Liver (tissue), 9 donors: ENCODE results near the gene ENTPD6. TPM values are rescaled to one million over a fixed set of nuclear protein-coding genes. Genes with fewer than 3 reads are reported as not detected.
"Not testable (repeated sequence)": the region's sequence is repeated elsewhere in the genome, so short reads cannot be mapped to it uniquely, and the experiment has no call there.

Experiments used
- DNase-seq: peaks from one replicate; pipeline ENCODE4 v3.0.0-alpha.2; 2017; ENCODE audit warnings: low spot score
- H3K27ac ChIP-seq, 2 donors: one replicate each; pipeline ENCODE4 v1.7.0; 2013; ENCODE audit warnings: inconsistent platforms in 2 of 2, low read length in 2 of 2, control low read depth in 1 of 2, low read depth in 1 of 2, mild to moderate bottlenecking in 1 of 2
- H3K27me3 ChIP-seq, 4 donors: one replicate each; pipeline versions ENCODE4 v1.6.1 to v1.7.0; 2013; ENCODE audit warnings: low read length in 3 of 4, inconsistent platforms in 1 of 4, mild to moderate bottlenecking in 1 of 4, moderate library complexity in 1 of 4; ENCODE audit not compliant: control insufficient read depth in 4 of 4, insufficient read depth in 4 of 4
- H3K36me3 ChIP-seq, 4 donors: one replicate each; pipeline versions ENCODE4 v1.6.1 to v1.7.0; 2013; ENCODE audit warnings: low read length in 3 of 4, mild to moderate bottlenecking in 3 of 4, low read depth in 1 of 4, moderate library complexity in 1 of 4; ENCODE audit not compliant: control insufficient read depth in 4 of 4, insufficient read depth in 3 of 4
- H3K4me1 ChIP-seq, 4 donors: one replicate each; pipeline versions ENCODE4 v1.6.1 to v1.7.0; 2013; ENCODE audit warnings: low read length in 3 of 4, mild to moderate bottlenecking in 3 of 4, moderate library complexity in 1 of 4; ENCODE audit not compliant: control insufficient read depth in 4 of 4, insufficient read depth in 4 of 4
- H3K4me3 ChIP-seq, 3 donors: one replicate each; pipeline versions ENCODE4 v1.6.1 to v1.7.0; 2013; ENCODE audit warnings: low read length in 3 of 3, control low read depth in 1 of 3, low read depth in 1 of 3, mild to moderate bottlenecking in 1 of 3
- H3K9ac ChIP-seq, 2 donors: one replicate each; pipeline ENCODE4 v1.7.0; 2013; ENCODE audit warnings: low read length in 2 of 2, mild to moderate bottlenecking in 2 of 2, moderate library complexity in 2 of 2, control low read depth in 1 of 2, low read depth in 1 of 2
- H3K9me3 ChIP-seq, 4 donors: one replicate each; pipeline versions ENCODE4 v1.6.1 to v1.7.0; 2013; ENCODE audit warnings: low read length in 3 of 4; ENCODE audit not compliant: control insufficient read depth in 4 of 4
- ATF3 ChIP-seq: IDR thresholded peaks from 2 replicates; pipeline ENCODE4 v1.6.1; 2016; ENCODE audit warnings: antibody characterized with exemption
- CTCF ChIP-seq: fragments of 150-350 bp; IDR thresholded peaks from 2 replicates; pipeline ENCODE4 v1.5.1; 2017; ENCODE audit warnings: improper control_type of control experiment, low read depth, low read length; ENCODE audit not compliant: missing input control
- EGR1 ChIP-seq, 2 donors: IDR thresholded peaks; 2 replicates each; pipeline ENCODE4 v1.6.1; 2016 to 2018; ENCODE audit warnings: antibody characterized with exemption in 2 of 2, low read depth in 2 of 2
- FOXA1 ChIP-seq: IDR thresholded peaks from 2 replicates; pipeline ENCODE4 v1.6.1; 2016; ENCODE audit warnings: antibody characterized with exemption
- FOXA2 ChIP-seq: IDR thresholded peaks from 2 replicates; pipeline ENCODE4 v1.6.1; 2016; ENCODE audit warnings: antibody characterized with exemption
- GABPA ChIP-seq, 2 donors: IDR thresholded peaks in 1 of 2; conservative IDR thresholded peaks in 1 of 2; 2 replicates each; pipeline ENCODE4 v1.6.1; 2016; ENCODE audit warnings: antibody characterized with exemption in 2 of 2, mild to moderate bottlenecking in 1 of 2, moderate library complexity in 1 of 2
- HNF4A ChIP-seq, 2 donors: conservative IDR thresholded peaks; 2 replicates each; pipeline ENCODE4 v1.6.1; 2016; ENCODE audit warnings: antibody characterized with exemption in 2 of 2, mild to moderate bottlenecking in 2 of 2
- HNF4G ChIP-seq: IDR thresholded peaks from 2 replicates; pipeline ENCODE4 v1.6.1; 2016; ENCODE audit warnings: antibody characterized with exemption
- JUND ChIP-seq, 2 donors: IDR thresholded peaks; 2 replicates each; pipeline ENCODE4 v1.6.1; 2016; ENCODE audit warnings: antibody characterized with exemption in 2 of 2
- MAX ChIP-seq: IDR thresholded peaks from 2 replicates; pipeline ENCODE4 v1.6.1; 2016; ENCODE audit warnings: antibody characterized with exemption
- NR2F2 ChIP-seq: IDR thresholded peaks from 2 replicates; pipeline ENCODE4 v1.6.1; 2016; ENCODE audit warnings: antibody characterized with exemption
- RAD21 ChIP-seq, 2 donors: IDR thresholded peaks; 2 replicates each; pipeline ENCODE4 v1.6.1; 2016; ENCODE audit warnings: antibody characterized with exemption in 2 of 2, mild to moderate bottlenecking in 2 of 2
- REST ChIP-seq: IDR thresholded peaks from 2 replicates; pipeline ENCODE4 v1.6.1; 2016; ENCODE audit warnings: antibody characterized with exemption, mild to moderate bottlenecking
- RXRA ChIP-seq, 2 donors: IDR thresholded peaks; 2 replicates each; pipeline ENCODE4 v1.6.1; 2017 to 2018; ENCODE audit warnings: antibody characterized with exemption in 2 of 2, mild to moderate bottlenecking in 1 of 2
- SP1 ChIP-seq: IDR thresholded peaks from 2 replicates; pipeline ENCODE4 v1.6.1; 2018; ENCODE audit warnings: antibody characterized with exemption, mild to moderate bottlenecking
- TAF1 ChIP-seq: conservative IDR thresholded peaks from 2 replicates; pipeline ENCODE4 v1.6.1; 2016; ENCODE audit warnings: antibody characterized with exemption, mild to moderate bottlenecking
- YY1 ChIP-seq: IDR thresholded peaks from 2 replicates; pipeline ENCODE4 v1.6.1; 2016; ENCODE audit warnings: antibody characterized with exemption, mild to moderate bottlenecking
- ZBTB33 ChIP-seq: IDR thresholded peaks from 2 replicates; pipeline ENCODE4 v1.6.1; 2016; ENCODE audit warnings: antibody characterized with exemption
- WGBS: extraction: QIAGEN DNeasy Blood & Tissue Kit; methylation state at CpG from one replicate; pipeline ENCODE4 v1.1.7; 2013; 5-methylcytosine and 5-hydroxymethylcytosine counted together
- polyA plus RNA-seq, 2 donors: library from polyadenylated mRNA; stranded (reverse) in 1 of 2; unstranded in 1 of 2; fragments of 200-250 nt in 1 of 2; fragments of >200 nt in 1 of 2; fragmentation: Nextera tagmentation in 1 of 2; extraction: Ambion mirVana in 1 of 2; gene quantifications; one replicate each; pipeline versions ENCODE4 v1.2.1 to v1.2.3, GENCODE V29; 2013 to 2015
- total RNA-seq, 2 donors: library from RNA; depleted of rRNA; stranded (reverse); fragments of >200 nt; gene quantifications; one replicate each; pipeline ENCODE4 v1.2.3, GENCODE V29; 2014
- donor health status: healthy.
- donor health status: healthy.
- donor health status: healthy.
- donor health status: healthy.
- donor health status: healthy.

ENTPD6 gene
- total and polyA plus RNA-seq, 4 donors = 14.9 to 29.9 (median 24.4) TPM

GRCh38 chr20:25179439-25180089 is 15.9 kb upstream of the ENTPD6 start:
- H3K4me1 ChIP-seq = no peaks in the 10 kb centered on the region
- TF ChIP-seq CTCF (no peak), GABPA (IDR thresholded peaks at IDR 0.05 in 1 of 2, conservative IDR thresholded peaks at IDR 0.05 in 1 of 2) (no peak), RXRA (IDR thresholded peaks at IDR 0.05) (no peak), FOXA2 (no peak), HNF4A (conservative IDR thresholded peaks at IDR 0.05) (no peak), HNF4G (no peak), TAF1 (no peak), RAD21 (IDR thresholded peaks at IDR 0.05) (no peak), JUND (IDR thresholded peaks at IDR 0.05) (no peak), MAX (no peak), NR2F2 (no peak), EGR1 (IDR thresholded peaks at IDR 0.05; ENCODE audit: low read depth in 2 of 2) (no peak)
- no peak overlapping the region for H3K9ac ChIP-seq
- H3K9me3 ChIP-seq = no peaks in the 10 kb centered on the region
- no peak overlapping the region for H3K4me3 ChIP-seq
- no peak overlapping the region for H3K27ac ChIP-seq
- H3K36me3 ChIP-seq = no peaks in the 10 kb centered on the region
- DNase-seq = no peak
- WGBS = 62% methylated on average over 15 of the region's 15 CpGs
- H3K27me3 ChIP-seq = no peaks in the 10 kb centered on the region

- H3K9me3 ChIP-seq, H3K4me1 ChIP-seq, H3K27me3 ChIP-seq, DNase-seq, H3K4me3 ChIP-seq, H3K9ac ChIP-seq, H3K27ac ChIP-seq, H3K36me3 ChIP-seq: not testable (repeated sequence)
- 69% methylated on average over 1 of the region's 1 CpG for WGBS
Observed at GRCh38 chr20:25184391-25184790, 11.1 kb upstream of the ENTPD6 start.

GRCh38 chr20:25187220-25187619 is 8.3 kb upstream of the ENTPD6 start:
- H3K9ac ChIP-seq = no peak overlapping the region
- WGBS = 95% methylated on average over 3 of the region's 3 CpGs
- no peaks in the 10 kb centered on the region for H3K27me3 ChIP-seq
- TF ChIP-seq SP1 (no peak), YY1 (no peak), ZBTB33 (no peak), TAF1 (no peak), GABPA (IDR thresholded peaks at IDR 0.05 in 1 of 2, conservative IDR thresholded peaks at IDR 0.05 in 1 of 2) (no peak), HNF4A (conservative IDR thresholded peaks at IDR 0.05) (no peak), RAD21 (IDR thresholded peaks at IDR 0.05) (no peak), REST (no peak), JUND (IDR thresholded peaks at IDR 0.05) (no peak), NR2F2 (no peak), ATF3 (no peak), EGR1 (IDR thresholded peaks at IDR 0.05; ENCODE audit: low read depth in 2 of 2) (no peak), FOXA1 (no peak), HNF4G (no peak), MAX (no peak)

More at GRCh38 chr20:25187220-25187619, 8.3 kb upstream of the ENTPD6 start:
- no peaks in the 10 kb centered on the region for H3K4me1 ChIP-seq
- no peaks in the 10 kb centered on the region for H3K9me3 ChIP-seq
- H3K4me3 ChIP-seq = no peak overlapping the region
- H3K36me3 ChIP-seq = no peaks in the 10 kb centered on the region
- no peak overlapping the region for H3K27ac ChIP-seq
- DNase-seq = no peak
